Measurements from ENCODE around the gene STX7.
A peak's percentile ranks its signal among the peaks of the same experiment; 100 is the strongest.

STX7 gene

GRCh38 chr6:132483779-132484679 lies 28.9 kb downstream of the STX7 start:
- CTCF ChIA-PET: interaction anchor here (0.6 to 13.0 kb wide), 41 partner anchors 9 to 723 kb away, joined by 3 to 493 read pairs (median 5); no protein-coding TSS in a partner anchor
- no peak for DNase-seq (ENCODE audit: low read depth, low spot score)
- no peak overlapping the region for H3K4me3 ChIP-seq (ENCODE audit: low read depth, low read length)
- TF ChIP-seq CTCF (IDR thresholded peaks at IDR 0.05; ENCODE audit: insufficient read depth, low read length, missing control alignments): peak; percentile 20
- POLR2A ChIA-PET: interaction anchor here (0.6 to 1.2 kb wide), 3 partner anchors 29 to 556 kb away, joined by 3 to 5 read pairs (median 3); partner anchors contain the start of gene STX7

- no peak for DNase-seq (ENCODE audit: low read depth, low spot score)
- TF ChIP-seq CTCF (IDR thresholded peaks at IDR 0.05; ENCODE audit: insufficient read depth, low read length, missing control alignments): no peak
- H3K4me3 ChIP-seq (ENCODE audit: low read depth, low read length): no peak overlapping the region
- CTCF ChIA-PET: interaction anchor here (1.0 to 13.0 kb wide), 11 partner anchors 10 to 567 kb away, joined by 3 to 493 read pairs (median 15); no protein-coding TSS in a partner anchor
- POLR2A ChIA-PET: no interaction called here
Observed at GRCh38 chr6:132482581-132482980, 30.3 kb downstream of the STX7 start.

- ChIA-PET POLR2A (no interaction called here), CTCF (interaction anchor here (0.8 to 13.0 kb wide), 8 partner anchors 9 to 566 kb away, joined by 3 to 493 read pairs (median 10); no protein-coding TSS in a partner anchor)
- DNase-seq (ENCODE audit: low read depth, low spot score): no peak
- no peak overlapping the region for H3K4me3 ChIP-seq (ENCODE audit: low read depth, low read length)
- no peak for TF ChIP-seq CTCF (IDR thresholded peaks at IDR 0.05; ENCODE audit: insufficient read depth, low read length, missing control alignments)
Observed at GRCh38 chr6:132481189-132481588, 31.7 kb downstream of the STX7 start.

GRCh38 chr6:132479131-132479530 lies 33.8 kb downstream of the STX7 start:
- ChIA-PET POLR2A (no interaction called here), CTCF (interaction anchor here (1.1 to 13.0 kb wide), 6 partner anchors 11 to 554 kb away, joined by 3 to 326 read pairs (median 4); no protein-coding TSS in a partner anchor)
- no peak for DNase-seq (ENCODE audit: low read depth, low spot score)
- TF ChIP-seq CTCF (IDR thresholded peaks at IDR 0.05; ENCODE audit: insufficient read depth, low read length, missing control alignments): no peak
- no peak overlapping the region for H3K4me3 ChIP-seq (ENCODE audit: low read depth, low read length)

GRCh38 chr6:132478674-132479073 lies 34.2 kb downstream of the STX7 start:
- DNase-seq (ENCODE audit: low read depth, low spot score): no peak
- ChIA-PET CTCF (interaction anchor here (1.1 to 13.0 kb wide), 4 partner anchors 171 to 198 kb away, joined by 4 to 326 read pairs (median 8); no protein-coding TSS in a partner anchor), POLR2A (no interaction called here)
- TF ChIP-seq CTCF (IDR thresholded peaks at IDR 0.05; ENCODE audit: insufficient read depth, low read length, missing control alignments): no peak
- H3K4me3 ChIP-seq (ENCODE audit: low read depth, low read length): no peak overlapping the region

- ChIA-PET POLR2A (no interaction called here), CTCF (interaction anchor here (1.4 to 13.0 kb wide), 2 partner anchors 177 to 198 kb away, joined by 12 to 326 read pairs; no protein-coding TSS in a partner anchor)
- DNase-seq (ENCODE audit: low read depth, low spot score): no peak
- no peak for TF ChIP-seq CTCF (IDR thresholded peaks at IDR 0.05; ENCODE audit: insufficient read depth, low read length, missing control alignments)
- no peak overlapping the region for H3K4me3 ChIP-seq (ENCODE audit: low read depth, low read length)
Observed at GRCh38 chr6:132478266-132478665, 34.6 kb downstream of the STX7 start.

Data from AG04449 (cell line).